NCI-H345 (cell line): ENCODE data around the gene EHD1.

Source experiments
- DNase-seq: peaks from one replicate; lab custom pipeline; 2025; lab: John Stamatoyannopoulos, UW

The EHD1 gene

GRCh38 chr11:64909653-64910343 is 31.4 kb upstream of the EHD1 start:
- no peak for DNase-seq

- DNase-seq, result no peak
Measured at GRCh38 chr11:64908766-64909165, 30.3 kb upstream of the EHD1 start.

- DNase-seq, result no peak
Measured at GRCh38 chr11:64906314-64906635, 27.9 kb upstream of the EHD1 start.

- DNase-seq, result no peak
Measured at GRCh38 chr11:64905516-64906313, 27.3 kb upstream of the EHD1 start.

GRCh38 chr11:64903291-64903833 is 24.9 kb upstream of the EHD1 start:
- DNase-seq, result no peak

- DNase-seq, result no peak
Measured at GRCh38 chr11:64902102-64902900, 23.9 kb upstream of the EHD1 start.

- no peak for DNase-seq
Measured at GRCh38 chr11:64900774-64901173, 22.4 kb upstream of the EHD1 start.

- no peak for DNase-seq
Measured at GRCh38 chr11:64900263-64900678, 21.9 kb upstream of the EHD1 start.

- no peak for DNase-seq
Measured at GRCh38 chr11:64898541-64898940, 20.1 kb upstream of the EHD1 start.

- DNase-seq, result no peak
Measured at GRCh38 chr11:64898076-64898445, 19.6 kb upstream of the EHD1 start.

- no peak for DNase-seq
Measured at GRCh38 chr11:64897381-64898075, 19.1 kb upstream of the EHD1 start.

- no peak for DNase-seq
Measured at GRCh38 chr11:64896448-64897022, 18.1 kb upstream of the EHD1 start.

- DNase-seq, result no peak
Measured at GRCh38 chr11:64894812-64895452, 16.5 kb upstream of the EHD1 start.

- DNase-seq, result peak; percentile 52
Measured at GRCh38 chr11:64894070-64894811, 15.8 kb upstream of the EHD1 start.

GRCh38 chr11:64893194-64894069 is 15.0 kb upstream of the EHD1 start:
- DNase-seq, result no peak

GRCh38 chr11:64892838-64893193 is 14.4 kb upstream of the EHD1 start:
- DNase-seq, result no peak

- DNase-seq, result no peak
Measured at GRCh38 chr11:64892411-64892831, 14.0 kb upstream of the EHD1 start.

GRCh38 chr11:64891880-64892279 is 13.5 kb upstream of the EHD1 start:
- no peak for DNase-seq

GRCh38 chr11:64891215-64891848 is 12.9 kb upstream of the EHD1 start:
- DNase-seq, result no peak
